HepG2 (cell line): ENCODE data around the gene MRM2. TPM values are rescaled to one million over a fixed set of nuclear protein-coding genes. Genes with fewer than 3 reads are reported as not detected.

Experiments
- AGO2 ChIP-seq: fragments of 200-400 bp; formaldehyde crosslinking; optimal IDR thresholded peaks from 2 replicates; pipeline ENCODE3; 2017; ENCODE audit warnings: mild to moderate bottlenecking, low read depth, low read length, moderate library complexity
- CCAR2 ChIP-seq: fragments of 200-400 bp; formaldehyde crosslinking; optimal IDR thresholded peaks from 2 replicates; pipeline ENCODE3; 2018; ENCODE audit warnings: low read depth, mild to moderate bottlenecking, low read length, moderate library complexity
- FOXC1 ChIP-seq: sonication (generic); formaldehyde crosslinking; IDR thresholded peaks from 2 replicates; pipeline ENCODE4 v1.8.0; 2022; ENCODE audit warnings: mild to moderate bottlenecking, missing genetic modification reagents, borderline replicate concordance
- HMG20B ChIP-seq: conservative IDR thresholded peaks from 2 replicates; pipeline ENCODE4 v1.6.1; 2016; ENCODE audit warnings: missing genetic modification reagents, missing compliant biosample characterization
- JARID2 ChIP-seq: sonication (generic); formaldehyde crosslinking; IDR thresholded peaks from 2 replicates; pipeline ENCODE4 v1.8.1; 2023; ENCODE audit warnings: missing genetic modification reagents, inconsistent platforms; ENCODE audit not compliant: insufficient replicate concordance
- MTF2 ChIP-seq: sonication (generic); formaldehyde crosslinking; IDR thresholded peaks from 2 replicates; pipeline ENCODE4 v1.5.0; 2020; ENCODE audit warnings: missing genetic modification reagents, borderline replicate concordance
- NFE2L1 ChIP-seq: sonication (generic); formaldehyde crosslinking; IDR thresholded peaks from 2 replicates; pipeline ENCODE4 v1.4.0; 2020; ENCODE audit warnings: missing genetic modification reagents, mild to moderate bottlenecking, borderline replicate concordance
- RARG ChIP-seq: sonication (generic); formaldehyde crosslinking; IDR thresholded peaks from 2 replicates; pipeline ENCODE4 v1.4.0; 2020; ENCODE audit warnings: low read depth, mild to moderate bottlenecking, missing genetic modification reagents
- SETDB1 ChIP-seq: sonication (generic); formaldehyde crosslinking; IDR thresholded peaks from 2 replicates; pipeline ENCODE4 v1.5.1; 2020; ENCODE audit warnings: missing genetic modification reagents, mild to moderate bottlenecking, borderline replicate concordance
- SNRNP70 ChIP-seq: fragments of 200-400 bp; formaldehyde crosslinking; IDR thresholded peaks from 2 replicates; pipeline ENCODE4 v1.6.1; 2017; ENCODE audit warnings: mild to moderate bottlenecking, low read depth, low read length, moderate library complexity
- ZBTB38 ChIP-seq: sonication (generic); formaldehyde crosslinking; IDR thresholded peaks from 2 replicates; pipeline ENCODE4 v1.5.1; 2020; ENCODE audit warnings: mild to moderate bottlenecking, missing genetic modification reagents
- ZNF136 ChIP-seq: sonication (generic); formaldehyde crosslinking; IDR thresholded peaks from 2 replicates; pipeline ENCODE4 v1.8.1; 2022; ENCODE audit warnings: low read depth, mild to moderate bottlenecking, moderate library complexity, missing genetic modification reagents
- ZNF280B ChIP-seq: sonication (generic); formaldehyde crosslinking; IDR thresholded peaks from 2 replicates; pipeline ENCODE4 v1.5.0; 2020; ENCODE audit warnings: missing genetic modification reagents, mild to moderate bottlenecking, borderline replicate concordance
- ZNF446 ChIP-seq: sonication (generic); formaldehyde crosslinking; IDR thresholded peaks from 2 replicates; pipeline ENCODE4 v1.5.0; 2020; ENCODE audit warnings: mild to moderate bottlenecking, missing genetic modification reagents
- ZNF605 ChIP-seq: sonication (generic); formaldehyde crosslinking; IDR thresholded peaks from 2 replicates; pipeline ENCODE4 v1.8.0; 2022; ENCODE audit warnings: mild to moderate bottlenecking, missing genetic modification reagents
- ZNF607 ChIP-seq: sonication (generic); formaldehyde crosslinking; IDR thresholded peaks from 2 replicates; pipeline ENCODE4 v1.5.1; 2020; ENCODE audit warnings: missing genetic modification reagents, mild to moderate bottlenecking, borderline replicate concordance
- ZNF784 ChIP-seq: sonication (generic); formaldehyde crosslinking; IDR thresholded peaks from 2 replicates; pipeline ENCODE4 v1.5.1; 2020; ENCODE audit warnings: missing genetic modification reagents, mild to moderate bottlenecking, borderline replicate concordance
- ZSCAN22 ChIP-seq: sonication (generic); formaldehyde crosslinking; IDR thresholded peaks from 2 replicates; pipeline ENCODE4 v1.4.0; 2020; ENCODE audit warnings: mild to moderate bottlenecking, missing genetic modification reagents
- polyA plus RNA-seq, 8 experiments: library from polyadenylated mRNA; depleted of rRNA in 3 of 8; stranded (reverse) in 7 of 8; unstranded in 1 of 8; fragments of >200 nt; fragmentation: Illumina TruSeq in 4 of 8; extraction: Trizol in 4 of 8; gene quantifications; 2 replicates each; pipeline versions ENCODE4 v1.2.1 to v1.2.3, GENCODE V29; 2011 to 2016; ENCODE audit warnings: low read depth in 4 of 8, missing spikeins in 1 of 8, mixed read lengths in 1 of 8; ENCODE audit not compliant: insufficient read depth in 1 of 8
- total RNA-seq, 5 experiments: library from RNA; depleted of rRNA; stranded (reverse); fragments of >200 nt; fragmentation: Illumina TruSeq; extraction: Trizol; gene quantifications; 2 replicates each; pipeline ENCODE4 v1.2.3, GENCODE V29; 2016; ENCODE audit warnings: low read depth in 1 of 5
- TF ChIP-seq, protein P1 (sequence below): sonication (generic); formaldehyde crosslinking; IDR thresholded peaks from 2 replicates; pipeline ENCODE4 v1.9.0; 2021; ENCODE audit warnings: missing genetic modification reagents, borderline replicate concordance
- TF ChIP-seq, protein P2 (sequence below): sonication (generic); formaldehyde crosslinking; IDR thresholded peaks from 2 replicates; pipeline ENCODE4 v1.5.0; 2020; ENCODE audit warnings: missing genetic modification reagents
- TF ChIP-seq, protein P3 (sequence below): sonication (generic); formaldehyde crosslinking; IDR thresholded peaks from 2 replicates; pipeline ENCODE4 v1.5.1; 2020; ENCODE audit warnings: mild to moderate bottlenecking, moderate library complexity, missing genetic modification reagents

Gene MRM2
- total and polyA plus RNA-seq, 2 of the 13 experiments (the other 11 are each of a cell fraction or from before 2014, with no cell fraction given), result 13.2 to 34.2 TPM

GRCh38 chr7:2232766-2233520, 9.1 kb downstream of the MRM2 start, which contains the start of gene MAD1L1 (continued):
- TF ChIP-seq, protein P1, sequence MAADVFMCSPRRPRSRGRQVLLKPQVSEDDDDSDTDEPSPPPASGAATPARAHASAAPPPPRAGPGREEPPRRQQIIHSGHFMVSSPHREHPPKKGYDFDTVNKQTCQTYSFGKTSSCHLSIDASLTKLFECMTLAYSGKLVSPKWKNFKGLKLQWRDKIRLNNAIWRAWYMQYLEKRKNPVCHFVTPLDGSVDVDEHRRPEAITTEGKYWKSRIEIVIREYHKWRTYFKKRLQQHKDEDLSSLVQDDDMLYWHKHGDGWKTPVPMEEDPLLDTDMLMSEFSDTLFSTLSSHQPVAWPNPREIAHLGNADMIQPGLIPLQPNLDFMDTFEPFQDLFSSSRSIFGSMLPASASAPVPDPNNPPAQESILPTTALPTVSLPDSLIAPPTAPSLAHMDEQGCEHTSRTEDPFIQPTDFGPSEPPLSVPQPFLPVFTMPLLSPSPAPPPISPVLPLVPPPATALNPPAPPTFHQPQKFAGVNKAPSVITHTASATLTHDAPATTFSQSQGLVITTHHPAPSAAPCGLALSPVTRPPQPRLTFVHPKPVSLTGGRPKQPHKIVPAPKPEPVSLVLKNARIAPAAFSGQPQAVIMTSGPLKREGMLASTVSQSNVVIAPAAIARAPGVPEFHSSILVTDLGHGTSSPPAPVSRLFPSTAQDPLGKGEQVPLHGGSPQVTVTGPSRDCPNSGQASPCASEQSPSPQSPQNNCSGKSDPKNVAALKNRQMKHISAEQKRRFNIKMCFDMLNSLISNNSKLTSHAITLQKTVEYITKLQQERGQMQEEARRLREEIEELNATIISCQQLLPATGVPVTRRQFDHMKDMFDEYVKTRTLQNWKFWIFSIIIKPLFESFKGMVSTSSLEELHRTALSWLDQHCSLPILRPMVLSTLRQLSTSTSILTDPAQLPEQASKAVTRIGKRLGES (CRISPR knock-in tag), result no peak
- no peak for TF ChIP-seq NFE2L1 (CRISPR knock-in tag)
- TF ChIP-seq ZNF446, result no peak
- TF ChIP-seq, protein P2, sequence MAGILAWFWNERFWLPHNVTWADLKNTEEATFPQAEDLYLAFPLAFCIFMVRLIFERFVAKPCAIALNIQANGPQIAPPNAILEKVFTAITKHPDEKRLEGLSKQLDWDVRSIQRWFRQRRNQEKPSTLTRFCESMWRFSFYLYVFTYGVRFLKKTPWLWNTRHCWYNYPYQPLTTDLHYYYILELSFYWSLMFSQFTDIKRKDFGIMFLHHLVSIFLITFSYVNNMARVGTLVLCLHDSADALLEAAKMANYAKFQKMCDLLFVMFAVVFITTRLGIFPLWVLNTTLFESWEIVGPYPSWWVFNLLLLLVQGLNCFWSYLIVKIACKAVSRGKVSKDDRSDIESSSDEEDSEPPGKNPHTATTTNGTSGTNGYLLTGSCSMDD (CRISPR knock-in tag), result no peak
- no peak; the same call in 1 of the 2 replicates for TF ChIP-seq ZNF605
- 0 out of 2 replicates have a peak, but pooled peaks have one; percentile 20 for TF ChIP-seq HMG20B (CRISPR knock-in tag)
- TF ChIP-seq RARG, result no peak
- TF ChIP-seq ZNF607, result no peak
- TF ChIP-seq MTF2 (CRISPR knock-in tag), result no peak
- TF ChIP-seq JARID2, result no peak
- peak; percentile 88 for TF ChIP-seq AGO2
- TF ChIP-seq, protein P3, sequence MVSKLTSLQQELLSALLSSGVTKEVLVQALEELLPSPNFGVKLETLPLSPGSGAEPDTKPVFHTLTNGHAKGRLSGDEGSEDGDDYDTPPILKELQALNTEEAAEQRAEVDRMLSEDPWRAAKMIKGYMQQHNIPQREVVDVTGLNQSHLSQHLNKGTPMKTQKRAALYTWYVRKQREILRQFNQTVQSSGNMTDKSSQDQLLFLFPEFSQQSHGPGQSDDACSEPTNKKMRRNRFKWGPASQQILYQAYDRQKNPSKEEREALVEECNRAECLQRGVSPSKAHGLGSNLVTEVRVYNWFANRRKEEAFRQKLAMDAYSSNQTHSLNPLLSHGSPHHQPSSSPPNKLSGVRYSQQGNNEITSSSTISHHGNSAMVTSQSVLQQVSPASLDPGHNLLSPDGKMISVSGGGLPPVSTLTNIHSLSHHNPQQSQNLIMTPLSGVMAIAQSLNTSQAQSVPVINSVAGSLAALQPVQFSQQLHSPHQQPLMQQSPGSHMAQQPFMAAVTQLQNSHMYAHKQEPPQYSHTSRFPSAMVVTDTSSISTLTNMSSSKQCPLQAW (CRISPR knock-in tag), result peak; percentile 63; the same call in 1 of the 2 replicates
- no peak for TF ChIP-seq ZSCAN22 (CRISPR knock-in tag)
- TF ChIP-seq SNRNP70, result no peak
- TF ChIP-seq ZNF280B (CRISPR knock-in tag), result no peak
- no peak for TF ChIP-seq CCAR2
- TF ChIP-seq ZBTB38, result peak; percentile 19; the same call in 1 of the 2 replicates
- no peak for TF ChIP-seq ZNF136 (CRISPR knock-in tag)
- no peak for TF ChIP-seq ZNF784
- no peak for TF ChIP-seq SETDB1 (CRISPR knock-in tag)
- TF ChIP-seq FOXC1 (CRISPR knock-in tag), result no peak
